Measurements from ENCODE around the gene RPL18A. TPM values are rescaled to one million over a fixed set of nuclear protein-coding genes. Genes with fewer than 3 reads are reported as not detected.

The RPL18A gene
- total RNA-seq, 1 experiment from 2014 or later, result 953 TPM

DNA sequence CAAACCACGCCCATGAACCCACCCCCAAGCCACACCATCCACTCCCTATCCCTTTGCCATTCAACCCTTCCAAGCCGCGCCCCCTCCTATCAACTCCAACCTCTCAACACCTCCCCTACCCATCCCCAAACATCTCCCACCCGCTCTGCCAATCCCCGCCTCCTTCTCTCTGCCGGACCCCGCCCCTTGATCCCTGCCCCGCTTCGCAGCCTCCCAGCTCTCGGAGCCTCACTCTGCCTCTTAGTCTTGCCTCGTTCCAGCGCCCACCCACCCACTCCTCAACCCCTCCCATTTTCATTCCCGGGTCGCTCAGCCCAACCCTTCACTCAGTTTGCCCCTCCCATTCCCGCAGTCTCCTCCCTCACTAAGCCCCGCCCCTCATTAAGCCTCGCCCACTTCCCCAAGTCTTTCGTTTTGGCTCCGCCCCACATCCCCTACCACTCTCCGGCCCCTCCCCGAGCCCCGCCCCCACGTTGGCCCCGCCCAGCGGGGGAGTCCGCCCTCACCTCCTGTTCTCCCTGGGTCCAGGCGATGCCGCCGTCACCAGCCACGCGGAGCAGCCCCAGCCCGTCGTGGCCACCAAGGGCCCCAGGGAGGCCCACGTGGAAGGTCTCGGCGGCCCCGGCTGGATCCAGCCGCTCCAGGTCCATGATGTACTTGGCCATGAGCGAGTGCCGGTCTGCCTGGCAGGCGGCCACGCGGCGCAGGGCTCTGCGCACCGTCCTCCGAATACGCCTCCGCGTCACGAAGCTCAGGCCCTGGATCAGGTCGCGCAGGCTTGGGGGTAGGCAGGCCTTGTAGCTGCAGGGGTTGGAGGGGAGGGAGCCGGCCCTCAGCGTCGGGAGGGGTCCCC is 17.7 kb upstream of the RPL18A start:
- DNase-seq (ENCODE audit: low read depth), result peak; percentile 38

DNA sequence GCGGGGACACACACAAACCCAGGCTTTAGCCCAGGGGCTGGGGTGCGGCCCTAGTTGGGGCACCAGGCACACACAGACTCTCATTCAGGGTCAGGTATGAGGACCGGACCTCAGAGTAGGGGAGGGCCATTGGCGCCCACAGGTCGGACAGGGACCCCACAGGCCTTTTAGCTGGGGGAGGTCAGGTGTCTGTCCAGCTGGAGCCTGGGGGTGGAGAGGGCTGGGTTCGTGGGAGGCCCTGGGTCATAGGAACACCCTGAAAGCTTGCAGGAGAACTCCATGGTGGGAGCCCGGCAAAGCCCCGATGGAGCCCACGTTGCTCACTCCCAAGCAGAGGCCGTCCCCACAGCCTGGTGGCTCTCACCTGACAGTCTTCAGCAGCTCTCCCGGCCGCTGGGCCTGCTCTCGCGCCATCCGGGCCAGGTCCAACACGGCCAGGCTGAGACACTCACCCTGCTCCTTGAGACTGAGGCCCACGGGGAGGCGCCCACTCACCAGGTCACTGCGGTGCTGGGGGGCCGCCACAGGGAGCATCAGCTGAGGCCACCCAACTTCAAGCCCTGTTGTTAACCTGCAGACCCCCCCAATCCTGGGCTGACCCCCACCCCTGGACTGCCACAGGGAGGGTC is 16.9 kb upstream of the RPL18A start:
- no peak for DNase-seq (ENCODE audit: low read depth)

DNA sequence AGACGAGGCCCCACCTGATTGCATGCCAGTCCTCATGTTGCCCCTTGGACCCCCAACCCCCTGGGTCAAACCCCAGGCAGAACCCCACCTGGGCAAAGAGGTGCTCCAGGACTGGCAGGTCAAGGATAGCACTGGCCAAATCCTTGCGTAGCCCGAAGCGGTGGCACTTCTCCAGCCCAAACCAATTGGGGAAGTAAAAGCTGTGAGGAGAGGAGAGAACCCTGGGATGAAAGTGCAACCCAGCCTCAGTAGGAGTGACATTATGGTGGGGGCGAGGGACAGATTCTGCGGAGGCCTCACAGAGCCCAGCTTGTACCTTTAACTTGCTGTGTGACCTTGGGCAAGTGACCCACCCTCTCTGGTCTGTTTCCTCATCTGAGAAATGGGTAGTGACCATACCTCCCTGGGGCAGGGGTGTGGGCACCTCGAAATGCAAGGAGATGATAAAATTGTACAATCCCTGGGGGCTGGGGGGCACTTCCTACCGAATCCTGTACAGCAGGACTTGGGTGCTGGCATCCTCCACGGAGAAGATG is 16.4 kb upstream of the RPL18A start:
- DNase-seq (ENCODE audit: low read depth), result no peak

DNA sequence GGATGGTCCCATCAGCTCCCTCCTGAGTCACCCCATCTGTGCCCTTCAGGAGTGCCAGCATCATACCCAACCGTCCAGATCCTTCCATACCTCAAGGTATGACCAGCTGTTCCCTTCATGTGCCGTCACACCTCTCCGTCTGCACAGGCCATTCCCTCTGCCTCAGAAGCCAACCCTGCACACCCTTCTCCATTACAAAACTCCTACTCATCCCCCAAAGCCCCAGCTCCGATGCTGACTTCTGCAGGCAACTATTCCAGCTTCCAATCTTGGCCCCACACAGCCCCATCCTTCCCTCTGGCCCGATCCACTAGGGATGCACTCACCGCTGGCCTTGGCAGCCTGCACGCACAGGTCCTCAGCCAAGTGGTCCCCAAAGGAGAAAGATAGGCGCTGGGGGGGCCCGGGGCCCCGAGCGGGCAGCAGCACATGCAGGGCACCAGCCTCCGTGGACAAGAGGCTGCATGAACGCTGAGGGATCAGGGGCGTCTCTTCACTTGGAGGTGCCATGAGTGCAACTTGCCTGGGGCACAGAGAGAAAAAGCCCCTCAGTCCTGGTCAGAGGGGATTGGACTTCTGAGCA is 15.7 kb upstream of the RPL18A start:
- no peak for DNase-seq (ENCODE audit: low read depth)

DNA sequence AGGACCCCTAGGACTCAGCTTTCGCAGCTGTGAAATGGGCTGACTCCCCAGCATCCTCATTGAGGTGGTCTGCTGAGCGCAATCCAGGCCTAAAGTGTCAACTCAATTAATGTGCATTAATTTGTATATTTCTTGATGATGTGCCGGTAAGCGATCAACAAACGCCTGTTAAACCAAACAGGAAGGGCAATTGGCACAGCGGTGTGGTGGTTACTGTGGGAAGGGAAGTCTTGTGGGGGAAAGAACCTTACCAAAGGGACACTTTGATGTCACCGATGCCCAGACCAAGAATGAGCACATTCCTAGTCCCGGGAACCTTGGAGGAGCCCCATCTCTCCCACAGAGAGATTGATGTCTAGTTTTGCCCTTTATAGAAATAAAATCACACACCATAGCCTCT is 13.6 kb upstream of the RPL18A start:
- DNase-seq (ENCODE audit: low read depth), result no peak

DNA sequence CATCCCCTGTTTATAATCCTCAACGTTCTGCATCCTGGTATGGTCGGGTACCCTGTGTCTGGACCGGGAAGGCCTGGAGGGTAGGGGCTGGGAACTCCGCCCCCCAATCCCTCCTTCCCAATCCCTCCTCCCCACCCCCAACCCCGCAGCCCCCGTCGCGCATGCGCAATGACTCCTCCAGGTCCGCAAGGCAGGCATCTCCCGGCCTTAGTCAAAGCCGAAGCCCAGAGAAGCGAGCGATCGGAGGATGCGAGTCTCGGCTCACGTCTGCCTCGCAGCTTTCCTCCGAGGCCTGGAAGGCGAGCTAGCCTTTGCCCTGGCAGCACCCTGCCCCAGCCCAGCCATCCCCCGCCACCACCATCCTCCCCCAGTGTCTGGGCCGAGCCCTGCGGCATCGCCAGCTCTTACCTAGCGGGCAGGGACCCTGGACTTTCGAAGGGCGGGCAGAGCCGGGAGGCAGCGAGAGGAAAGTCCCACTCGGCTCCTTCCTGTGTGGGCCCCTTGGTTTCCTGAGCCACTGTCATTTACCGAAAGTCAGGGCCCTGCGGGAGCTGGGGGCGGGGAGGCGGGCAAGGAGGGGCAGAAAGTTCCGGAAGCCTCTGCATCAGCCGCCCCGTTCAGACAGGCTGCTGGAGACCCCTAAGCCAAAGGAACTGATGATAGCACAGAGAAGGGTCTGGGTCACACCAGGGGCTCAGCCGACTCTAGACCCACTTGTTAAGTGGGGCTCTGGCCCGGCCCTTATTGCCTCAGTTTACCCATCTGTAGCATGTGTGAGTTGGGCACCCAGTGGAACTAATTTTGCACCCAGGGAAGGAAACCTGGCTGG is 12.0 kb upstream of the RPL18A start, which contains the start of gene JAK3:
JAK3 (minus strand) TSS at position 445 of the 829 bp plus-strand sequence. CDS start 3,565 bp downstream, outside the sequence.
- DNase-seq (ENCODE audit: low read depth), result no peak

DNA sequence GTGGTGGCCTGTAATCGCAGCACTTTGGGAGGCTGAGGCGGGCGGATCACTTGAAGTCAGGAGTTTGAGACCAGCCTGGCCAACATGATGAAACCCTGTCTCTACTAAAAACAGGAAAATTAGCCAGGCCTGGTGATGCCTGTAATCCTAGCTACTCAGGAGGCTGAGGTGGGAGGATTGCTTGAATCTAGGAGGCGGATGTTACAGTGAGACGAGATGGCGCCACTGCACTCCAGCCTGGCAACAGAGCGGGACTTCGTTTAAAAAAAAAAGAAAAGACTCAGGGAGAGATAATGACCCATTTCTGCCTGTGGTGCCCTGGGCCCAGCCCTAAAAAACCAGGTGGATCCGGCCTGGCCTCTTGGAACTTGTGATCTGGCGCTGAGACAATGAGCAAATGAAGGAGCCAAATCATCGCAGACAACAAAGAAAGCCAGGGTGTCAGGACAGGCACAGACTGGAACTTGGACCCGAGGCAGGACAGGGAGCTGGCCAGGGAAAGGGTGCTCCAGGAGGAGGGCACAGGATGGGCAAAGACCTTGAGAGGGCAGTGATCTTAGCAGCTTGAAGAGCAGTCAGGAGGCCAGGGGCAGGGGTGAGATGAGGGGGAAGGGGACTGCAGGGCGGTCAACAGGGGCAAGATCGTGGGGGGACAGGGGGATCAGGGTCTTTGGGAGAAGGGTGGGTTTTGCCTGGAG is 11.0 kb upstream of the RPL18A start:
- no peak for DNase-seq (ENCODE audit: low read depth)

DNA sequence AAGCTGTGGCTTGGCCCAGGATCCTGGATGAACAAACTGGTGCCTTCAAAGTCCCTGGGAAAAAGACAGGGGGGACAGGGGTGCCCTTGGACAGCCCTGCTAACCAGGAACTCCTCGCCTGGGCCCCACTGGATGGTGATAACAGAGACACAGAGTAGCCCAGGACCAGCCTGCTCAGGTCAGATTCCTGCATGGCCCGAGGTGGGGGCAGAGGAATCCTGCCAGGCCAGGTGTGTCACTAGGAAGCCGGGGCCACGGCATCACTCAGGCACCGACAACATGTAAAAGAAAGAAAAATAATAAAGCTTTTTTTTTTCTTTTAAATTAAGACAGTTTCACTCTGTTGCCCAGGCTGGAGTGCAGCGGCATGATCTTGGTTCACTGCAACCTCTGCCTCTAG is 5.6 kb upstream of the RPL18A start:
- no peak for DNase-seq (ENCODE audit: low read depth)

DNA sequence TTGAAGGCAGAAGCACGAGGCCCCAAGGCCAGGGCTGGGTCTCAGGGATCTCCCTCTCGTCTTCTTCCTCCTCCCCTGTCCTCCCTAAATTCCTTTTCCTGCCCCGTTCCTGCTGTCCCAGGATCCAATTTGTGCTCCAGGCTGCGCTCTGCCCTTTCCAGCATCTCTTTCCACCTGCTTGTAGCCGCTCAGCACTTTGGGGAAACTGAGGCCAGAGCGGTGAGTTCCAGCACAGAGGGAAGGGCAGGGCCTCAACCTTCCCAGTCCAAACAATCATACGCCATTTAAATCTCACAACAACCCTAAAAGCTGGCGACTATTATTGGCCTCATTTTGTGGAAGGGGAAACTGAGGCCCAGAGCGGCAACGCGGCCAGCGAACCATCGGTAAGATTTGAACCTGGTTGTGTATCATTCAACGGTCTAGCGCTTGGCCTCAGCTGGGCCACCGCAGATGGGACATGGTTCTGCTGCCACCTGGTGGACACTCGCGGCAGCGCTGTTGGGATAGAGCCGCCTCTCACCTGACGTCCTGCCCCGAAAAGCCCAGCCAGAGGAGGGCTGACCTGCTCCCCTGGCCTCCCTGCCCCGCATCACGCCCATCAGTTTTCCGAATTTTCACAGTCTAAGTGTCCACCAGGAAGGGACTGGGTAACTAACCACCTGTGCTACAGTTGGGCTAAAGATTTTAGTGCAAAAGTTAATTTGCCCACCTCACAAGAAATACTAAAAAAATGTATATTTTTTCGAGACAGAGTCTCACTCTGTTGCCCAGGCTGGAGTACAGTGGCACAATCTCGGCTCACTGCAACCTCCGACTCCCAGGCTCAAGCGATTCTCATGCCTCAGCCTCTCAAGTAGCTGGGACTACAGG is 4.2 kb upstream of the RPL18A start:
- DNase-seq (ENCODE audit: low read depth), result peak; percentile 44

DNA sequence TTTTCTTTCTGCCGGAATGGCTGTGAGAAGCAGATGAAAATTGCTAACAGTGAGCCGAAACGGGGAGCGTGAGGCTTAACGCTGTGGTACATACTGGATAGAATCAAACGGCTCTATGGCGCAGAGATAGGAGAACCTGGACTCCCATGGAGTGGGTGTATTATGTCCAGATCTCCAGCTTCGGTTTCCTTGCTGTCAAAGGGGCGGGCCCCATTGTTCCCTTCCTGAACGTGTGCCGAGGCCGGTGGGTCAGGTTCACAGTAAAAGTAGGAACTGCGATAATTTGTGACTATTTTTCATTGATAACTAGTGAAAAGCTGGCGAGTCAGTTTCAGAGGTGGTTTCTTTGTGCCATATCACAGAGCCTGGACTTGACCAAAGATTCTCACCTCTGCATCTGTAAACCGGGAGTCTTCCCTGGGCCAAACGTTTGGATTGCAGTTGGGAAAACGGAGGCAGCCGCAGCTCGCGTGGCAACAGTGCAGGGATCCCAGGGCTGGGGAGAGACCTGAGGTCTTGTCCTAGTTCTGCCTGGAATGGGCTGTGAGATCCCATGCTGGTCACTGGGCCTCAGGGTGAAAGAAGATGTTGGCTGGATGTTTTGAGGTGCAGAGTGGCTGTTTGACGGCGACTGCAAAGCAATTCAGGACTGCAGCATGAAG is 752 bp downstream of the RPL18A start:
- DNase-seq (ENCODE audit: low read depth), result no peak

DNA sequence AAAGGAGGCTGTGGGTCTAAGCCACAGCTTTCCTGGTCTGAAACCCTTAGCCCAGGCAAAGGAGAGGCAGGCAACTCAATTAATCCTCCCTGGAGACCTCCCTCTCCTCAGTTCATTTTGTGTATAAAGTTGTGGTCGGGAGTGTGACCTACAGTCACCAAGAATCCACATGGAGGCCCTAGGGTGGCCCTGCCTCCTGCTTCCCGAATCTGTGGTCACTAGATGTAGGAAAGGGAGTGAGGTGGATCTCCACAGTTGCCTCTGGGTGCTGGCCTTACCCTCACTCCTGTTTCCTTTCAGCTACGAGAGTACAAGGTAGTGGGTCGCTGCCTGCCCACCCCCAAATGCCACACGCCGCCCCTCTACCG is 1.3 kb downstream of the RPL18A start:
- DNase-seq (ENCODE audit: low read depth), result peak; percentile 22

DNA sequence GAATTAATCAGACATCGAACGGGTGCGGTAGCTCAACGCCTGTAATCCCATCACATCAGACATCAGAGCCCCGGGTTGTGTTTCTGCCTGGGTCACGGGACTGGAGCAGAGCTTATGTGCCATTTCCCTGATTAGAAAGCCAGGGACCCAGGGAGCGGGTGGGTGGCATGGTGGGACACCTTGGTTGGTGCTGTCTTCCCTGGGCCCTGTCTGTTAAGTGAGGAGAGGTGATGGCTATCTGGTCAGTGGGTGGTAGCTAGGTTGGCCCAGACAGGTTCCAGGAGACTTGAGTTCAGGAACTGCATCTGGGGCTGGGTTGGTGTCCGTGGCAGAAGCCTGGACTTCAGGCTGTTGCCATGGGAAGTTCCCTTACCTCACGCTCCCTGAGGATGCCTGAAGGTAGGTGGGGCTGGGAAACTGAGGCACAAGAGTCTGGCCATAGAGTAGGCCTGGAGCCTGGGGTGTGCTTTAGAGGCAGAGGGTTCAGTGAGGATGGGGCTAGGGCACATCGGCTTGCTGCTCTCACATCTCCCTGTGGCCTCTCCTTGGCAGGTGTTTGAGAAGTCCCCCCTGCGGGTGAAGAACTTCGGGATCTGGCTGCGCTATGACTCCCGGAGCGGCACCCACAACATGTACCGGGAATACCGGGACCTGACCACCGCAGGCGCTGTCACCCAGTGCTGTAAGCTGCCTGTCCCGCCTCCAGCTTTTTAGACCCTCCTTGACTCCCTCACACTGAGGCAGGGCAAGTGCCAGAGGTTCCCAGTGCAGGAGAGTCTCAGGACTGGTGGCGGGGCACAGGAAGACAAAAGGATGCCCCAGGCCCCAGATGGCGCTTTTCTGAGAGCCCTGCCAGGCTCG is 2.1 kb downstream of the RPL18A start:
- no peak for DNase-seq (ENCODE audit: low read depth)

DNA sequence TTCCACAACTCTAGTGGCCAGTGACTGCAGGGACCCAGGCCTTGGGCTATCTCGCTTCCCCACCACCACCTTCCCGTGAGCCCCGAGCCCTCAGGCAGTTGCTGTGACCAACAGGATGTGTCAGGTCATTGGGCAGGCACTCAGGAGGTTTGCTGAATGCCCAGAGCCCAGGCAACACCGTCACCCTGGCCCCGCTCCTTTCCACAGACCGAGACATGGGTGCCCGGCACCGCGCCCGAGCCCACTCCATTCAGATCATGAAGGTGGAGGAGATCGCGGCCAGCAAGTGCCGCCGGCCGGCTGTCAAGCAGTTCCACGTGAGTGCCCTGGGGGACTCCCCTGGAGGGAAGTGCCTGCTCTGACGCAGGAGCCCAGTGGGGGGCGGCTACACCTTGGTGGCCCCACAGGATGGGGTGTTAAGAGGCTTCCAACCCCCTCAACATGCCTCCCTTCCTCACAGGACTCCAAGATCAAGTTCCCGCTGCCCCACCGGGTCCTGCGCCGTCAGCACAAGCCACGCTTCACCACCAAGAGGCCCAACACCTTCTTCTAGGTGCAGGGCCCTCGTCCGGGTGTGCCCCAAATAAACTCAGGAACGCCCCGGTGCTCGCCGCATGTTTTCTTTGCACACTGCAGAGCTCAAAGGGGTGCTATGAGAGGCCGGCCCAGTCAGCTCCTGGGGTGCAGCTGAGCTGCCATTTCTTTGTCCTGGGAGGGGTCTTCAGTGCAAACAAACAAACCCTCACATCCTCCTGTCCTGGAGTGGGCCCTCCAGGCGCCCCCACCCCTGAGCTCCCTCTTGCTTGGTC is 3.2 kb downstream of the RPL18A start:
- DNase-seq (ENCODE audit: low read depth), result no peak

DNA sequence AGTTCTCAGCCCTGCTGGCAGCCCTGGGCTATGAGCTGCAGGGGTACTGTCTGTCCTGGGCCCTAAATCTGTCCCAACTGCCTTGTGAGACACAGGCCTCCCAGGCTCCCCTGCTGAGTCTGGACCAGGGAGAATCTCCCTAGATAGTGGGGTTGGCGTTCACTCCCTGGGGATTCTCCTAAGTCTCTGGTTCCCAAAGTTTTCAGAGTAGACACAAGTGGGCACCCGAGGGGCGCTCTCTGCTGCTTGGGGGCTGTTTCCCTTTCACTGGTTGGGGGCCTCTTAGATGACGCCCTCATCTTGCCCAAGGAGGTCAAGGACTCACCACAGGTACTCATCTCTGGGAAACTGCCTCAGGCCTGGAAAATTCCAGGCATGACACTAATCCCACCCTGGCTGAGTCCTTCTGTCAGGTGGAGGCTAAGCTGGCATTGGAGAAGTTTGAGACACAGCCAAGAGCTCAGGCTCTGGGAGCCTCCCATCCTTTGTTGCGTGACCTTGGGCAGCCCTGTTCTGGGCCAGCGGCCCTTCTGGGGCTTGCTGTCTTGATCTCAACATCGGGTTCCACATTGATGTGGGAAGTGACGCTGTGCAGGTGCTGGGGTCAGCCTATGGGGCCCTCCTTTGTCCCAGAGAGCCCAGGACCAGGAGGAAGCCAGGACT is 3.9 kb downstream of the RPL18A start:
- no peak for DNase-seq (ENCODE audit: low read depth)

DNA sequence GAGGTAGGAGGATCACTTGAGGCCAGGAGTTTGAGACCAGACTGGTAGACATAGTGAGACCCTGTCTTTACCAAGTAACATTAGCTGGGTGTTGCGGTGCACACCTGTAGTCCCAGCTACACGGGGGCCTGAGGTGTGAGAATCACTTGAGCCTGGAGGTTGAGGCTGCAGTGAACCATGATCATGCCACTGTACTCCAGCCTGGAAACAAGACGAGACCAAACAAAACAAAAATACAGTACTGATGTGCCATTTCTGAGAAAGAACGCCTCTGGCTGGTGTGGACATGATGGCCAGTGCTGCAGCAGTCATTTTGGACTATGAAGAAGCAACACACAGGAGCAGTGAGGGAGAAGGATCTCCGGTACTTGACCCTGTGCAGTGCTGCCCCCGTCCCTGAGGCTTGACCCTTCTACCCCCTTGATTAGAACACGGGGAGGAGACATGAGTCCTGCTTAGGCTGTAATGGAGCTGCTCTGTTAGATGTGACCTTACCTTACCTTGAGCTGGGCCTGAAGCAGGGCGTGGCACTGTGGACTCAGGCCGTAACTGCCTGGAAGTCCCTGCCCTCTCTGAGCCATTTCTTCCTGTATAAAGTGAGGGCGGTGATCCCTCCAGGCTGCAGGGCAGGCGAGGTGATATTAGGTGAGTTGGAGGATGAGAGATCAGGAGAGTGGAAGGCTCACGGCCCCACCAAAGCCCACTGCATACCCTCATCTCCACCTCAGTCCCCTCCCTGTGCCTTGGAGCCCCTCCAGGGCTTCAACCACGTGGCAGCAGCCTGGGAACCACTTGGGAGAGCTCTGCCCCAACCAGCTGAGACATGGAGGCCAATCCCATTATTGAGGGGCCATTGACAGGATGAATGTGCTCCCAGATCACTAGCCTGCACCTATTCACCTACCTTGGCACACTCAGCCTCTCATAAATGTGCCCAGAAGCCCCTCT is 5.9 kb downstream of the RPL18A start:
- no peak for DNase-seq (ENCODE audit: low read depth)

Data from LHCN-M2 (cell line).